Activated CD8-positive, alpha-beta memory T cell treated with anti-CD3 and anti-CD28 coated beads, Interleukin-2, amount 50 U/mL, for 1 hour (primary cell): ENCODE measurements around the gene TMEM131L.
"Not testable (repeated sequence)": the region's sequence is repeated elsewhere in the genome, so short reads cannot be mapped to it uniquely, and the experiment has no call there.

Experiments
- DNase-seq: peaks from one replicate; pipeline ENCODE4 v3.0.0-alpha.2; 2020; ENCODE audit errors: extremely low read depth

TMEM131L gene

DNA sequence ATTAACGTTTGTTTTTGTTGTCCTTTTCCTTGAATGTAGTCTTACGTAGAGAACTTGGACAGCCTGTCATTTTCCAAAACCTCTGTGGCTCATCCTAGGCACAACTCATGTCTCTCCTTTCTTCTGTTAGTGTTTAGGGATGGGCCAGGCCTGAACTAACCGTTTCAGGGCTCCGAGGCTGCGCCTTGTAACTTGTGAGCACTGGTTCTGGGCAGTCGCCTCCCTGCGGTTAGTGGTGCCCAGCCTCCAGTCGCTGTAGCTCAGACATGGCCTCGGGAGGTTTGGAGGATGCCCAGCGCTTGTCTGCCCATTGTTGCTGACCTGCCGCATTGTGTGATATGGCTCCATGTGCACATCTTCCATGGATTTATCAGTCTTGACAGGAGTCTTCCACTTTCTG lies 32.8 kb downstream of the TMEM131L start:
- DNase-seq: no peak

- no peak for DNase-seq
These were observed 35.4 kb downstream of the TMEM131L start for GRCh38 chr4:153501578-153501977.

- no peak for DNase-seq
These were observed 36.4 kb downstream of the TMEM131L start for GRCh38 chr4:153502584-153502983.

GRCh38 chr4:153506341-153507309 lies 40.5 kb downstream of the TMEM131L start:
- DNase-seq: no peak

- DNase-seq: no peak
These were observed 41.3 kb downstream of the TMEM131L start for GRCh38 chr4:153507310-153508073.

DNA sequence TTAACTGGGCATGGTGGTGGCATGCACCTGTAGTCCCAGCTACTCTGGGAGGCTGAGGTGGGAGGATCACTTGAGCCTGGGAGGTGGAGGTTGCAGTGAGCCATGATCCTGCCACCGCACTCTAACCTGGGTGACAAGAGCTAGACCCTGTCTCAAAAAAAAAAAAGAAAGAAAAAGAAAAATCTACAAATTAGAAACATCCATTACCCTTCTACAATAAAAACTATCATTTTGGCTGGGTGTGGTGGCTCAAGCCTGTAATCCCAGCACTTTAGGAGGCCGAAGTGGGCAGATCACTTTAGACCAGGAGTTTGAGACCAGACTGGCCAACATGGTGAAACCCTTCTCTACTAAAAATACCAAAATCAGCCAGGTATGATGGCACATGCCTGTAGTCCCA lies 43.1 kb downstream of the TMEM131L start:
- not testable (repeated sequence) for DNase-seq

DNA sequence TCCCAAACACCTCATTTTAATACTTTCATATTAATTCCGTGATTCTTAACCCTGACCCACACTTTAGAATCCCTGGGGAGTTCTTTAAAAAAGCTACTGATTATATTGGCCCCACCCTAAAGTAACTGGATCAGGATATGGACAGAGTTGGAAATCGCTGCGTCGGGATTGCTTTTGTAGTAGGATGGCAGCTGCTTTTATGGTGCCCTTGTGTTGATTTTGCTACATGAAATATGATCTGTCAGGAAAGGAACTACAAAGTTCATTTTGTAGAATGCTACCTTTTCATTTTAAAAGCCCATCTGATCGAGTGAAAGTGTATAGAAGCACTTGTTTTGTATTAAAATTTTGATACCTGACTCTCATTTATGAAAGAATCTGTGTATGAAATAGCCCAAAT lies 43.6 kb downstream of the TMEM131L start:
- DNase-seq: no peak

DNA sequence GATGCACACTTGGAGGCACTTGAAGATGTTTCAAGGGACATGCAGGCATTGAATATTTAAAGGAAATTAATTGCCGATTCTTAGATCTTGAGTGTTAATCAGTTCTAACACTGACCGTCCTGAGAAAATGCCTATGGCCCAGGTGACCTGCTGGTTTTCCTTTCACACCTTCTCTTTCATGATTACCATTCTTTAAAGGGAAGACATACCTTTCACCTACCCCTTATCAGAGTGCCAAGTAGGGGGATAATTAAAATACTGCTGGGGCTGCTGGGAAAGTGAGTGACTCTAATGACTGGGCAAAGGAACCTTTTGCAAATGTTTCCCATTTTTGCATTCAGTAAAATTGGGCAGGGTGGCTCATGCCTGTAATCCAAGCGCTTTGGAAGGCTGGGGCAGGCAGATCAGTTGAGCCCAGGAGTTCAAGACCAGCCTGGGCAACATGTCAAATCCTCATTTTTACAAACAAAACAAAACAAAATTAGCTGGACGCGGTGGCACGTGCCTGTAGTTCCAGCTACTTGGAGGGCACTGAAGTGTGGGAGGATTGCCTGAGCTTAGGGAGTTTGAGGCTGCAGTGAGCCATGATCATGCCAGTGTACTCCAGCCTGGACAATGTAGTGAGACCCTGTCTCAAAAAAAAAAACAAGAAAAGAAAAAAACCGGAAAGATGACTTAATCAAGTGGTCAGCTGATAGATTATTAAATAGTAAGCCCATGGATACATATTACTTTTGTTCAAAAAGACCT lies 44.3 kb downstream of the TMEM131L start:
- no peak for DNase-seq

DNA sequence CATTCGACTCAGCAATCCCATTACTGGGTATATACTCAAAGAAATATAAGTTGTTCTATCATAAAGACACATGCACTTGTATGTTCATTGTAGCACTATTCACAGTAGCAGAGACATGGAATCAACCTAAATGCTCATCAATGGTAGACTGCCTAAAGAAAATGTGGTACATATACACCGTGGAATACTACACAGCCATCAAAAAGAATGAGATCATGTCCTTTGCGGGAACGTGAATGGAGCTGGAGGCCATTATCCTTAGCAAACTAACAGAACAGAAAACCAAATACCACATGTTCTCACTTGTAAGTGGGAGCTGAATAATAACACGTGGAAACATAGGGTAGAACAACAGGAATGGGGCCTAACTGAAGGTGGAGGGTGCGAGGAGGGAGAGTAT lies 44.9 kb downstream of the TMEM131L start:
- no peak for DNase-seq

DNA sequence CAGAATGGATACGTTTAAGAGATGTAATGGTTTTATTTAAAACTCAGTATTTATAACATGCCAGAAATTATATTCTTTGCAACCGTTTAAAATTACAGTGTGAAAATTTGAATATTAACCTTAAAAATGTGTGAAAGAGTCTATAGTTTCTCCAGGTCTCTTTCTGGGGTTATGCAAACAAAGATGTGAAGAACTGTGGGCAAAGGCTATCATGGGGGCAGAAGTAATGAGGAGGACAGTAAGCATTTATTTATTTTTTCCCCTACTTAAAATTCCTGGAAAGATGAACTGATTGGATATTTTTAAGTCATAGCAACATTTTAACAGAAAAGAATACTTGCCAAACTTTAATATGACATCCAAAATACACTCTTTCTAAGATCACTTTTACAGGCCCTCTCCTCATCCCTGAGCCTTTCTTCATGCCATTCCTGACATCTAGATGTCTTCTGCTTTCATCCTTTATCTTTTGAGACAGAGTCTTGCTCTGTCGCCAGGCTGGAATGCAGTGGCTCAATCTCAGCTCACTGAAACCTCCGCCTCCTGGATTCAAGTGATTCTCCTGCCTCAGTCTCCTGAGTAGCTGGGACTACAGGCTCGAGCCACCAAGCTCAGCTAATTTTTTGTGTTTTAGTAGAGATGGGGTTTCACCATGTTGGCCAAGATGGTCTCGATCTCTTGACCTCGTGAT lies 46.1 kb downstream of the TMEM131L start:
- no peak for DNase-seq

DNA sequence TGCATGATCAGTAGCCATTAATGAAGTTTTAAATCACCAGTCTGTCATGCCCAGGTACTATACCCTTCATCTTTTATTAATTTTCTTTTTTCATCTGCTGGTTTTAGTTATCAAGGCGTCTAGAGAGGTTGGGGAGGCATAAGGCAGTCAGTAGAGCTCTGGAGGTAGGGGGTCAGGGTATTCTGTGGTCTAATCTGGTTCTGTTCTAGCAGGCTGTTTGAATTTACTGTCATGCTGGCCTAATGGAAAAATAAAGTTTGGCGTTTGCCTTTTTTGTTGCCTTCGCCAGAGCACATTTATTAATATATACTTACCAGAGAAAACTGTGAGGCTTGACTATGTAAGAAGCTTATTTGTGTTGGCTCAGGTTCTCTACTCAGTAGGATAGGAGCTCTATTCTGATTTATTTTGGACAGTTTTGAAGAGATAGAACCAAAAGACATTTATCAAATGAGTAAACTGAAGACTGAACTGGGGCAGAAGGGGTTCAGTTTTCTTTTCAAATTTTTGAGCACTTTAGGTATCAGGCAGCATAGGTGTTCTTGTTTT lies 46.9 kb downstream of the TMEM131L start:
- DNase-seq: no peak

DNA sequence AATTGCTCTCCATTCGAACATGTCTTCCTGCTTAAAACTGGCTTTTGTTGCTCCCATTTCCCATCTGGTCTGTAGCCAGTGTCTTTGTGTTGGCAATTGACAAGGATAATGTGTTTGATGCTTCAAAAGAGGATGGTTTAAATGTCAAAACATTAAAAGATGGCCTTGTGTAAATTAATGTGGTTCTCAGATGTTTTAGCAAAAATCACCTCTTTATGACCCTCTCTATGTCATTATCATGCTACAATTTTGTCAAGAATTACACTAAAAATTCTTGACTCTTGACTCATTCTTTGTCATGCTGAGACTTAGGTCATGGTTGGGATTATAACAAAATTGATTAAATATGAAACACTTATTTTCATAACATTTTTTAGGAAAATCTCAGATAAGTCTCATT lies 47.4 kb downstream of the TMEM131L start:
- no peak for DNase-seq

GRCh38 chr4:153514001-153514526 lies 47.9 kb downstream of the TMEM131L start:
- no peak for DNase-seq

DNA sequence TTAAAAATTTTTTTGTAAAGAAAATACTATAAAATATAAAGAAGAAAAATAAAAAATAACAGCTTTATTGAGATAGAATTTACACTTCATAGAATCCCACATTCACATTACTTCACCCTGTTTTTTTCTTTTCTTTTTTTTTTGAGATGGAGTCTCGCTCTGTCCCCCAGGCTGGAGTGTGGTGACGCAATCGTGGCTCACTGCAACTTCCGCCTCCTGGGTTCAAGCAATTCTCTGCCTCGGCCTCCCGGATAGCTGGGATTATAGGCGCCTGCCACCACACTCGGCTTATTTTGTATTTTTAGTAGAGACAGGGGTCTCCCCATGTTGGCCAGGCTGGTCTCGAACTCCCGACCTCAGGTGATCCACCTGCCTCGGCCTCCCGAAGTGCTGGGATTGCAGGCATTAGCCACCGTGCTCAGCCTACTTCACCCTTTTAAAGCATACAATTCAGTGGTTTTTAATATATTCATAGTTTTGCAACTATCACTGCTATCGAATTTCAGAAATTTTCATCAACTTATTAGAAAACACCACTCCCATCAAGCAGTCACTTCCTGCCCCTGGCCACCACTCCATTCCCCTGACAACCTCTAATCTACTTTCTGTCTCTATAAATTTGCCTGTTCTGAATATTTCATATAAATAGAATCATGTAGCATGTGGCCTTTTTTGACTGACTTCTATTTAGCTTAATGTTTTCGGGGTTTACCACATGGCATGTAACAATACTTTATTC lies 48.7 kb downstream of the TMEM131L start:
- DNase-seq: no peak

GRCh38 chr4:153517159-153517558 lies 51.0 kb downstream of the TMEM131L start:
- DNase-seq: no peak

- no peak for DNase-seq
These were observed 51.8 kb downstream of the TMEM131L start for GRCh38 chr4:153518001-153518400.

DNA sequence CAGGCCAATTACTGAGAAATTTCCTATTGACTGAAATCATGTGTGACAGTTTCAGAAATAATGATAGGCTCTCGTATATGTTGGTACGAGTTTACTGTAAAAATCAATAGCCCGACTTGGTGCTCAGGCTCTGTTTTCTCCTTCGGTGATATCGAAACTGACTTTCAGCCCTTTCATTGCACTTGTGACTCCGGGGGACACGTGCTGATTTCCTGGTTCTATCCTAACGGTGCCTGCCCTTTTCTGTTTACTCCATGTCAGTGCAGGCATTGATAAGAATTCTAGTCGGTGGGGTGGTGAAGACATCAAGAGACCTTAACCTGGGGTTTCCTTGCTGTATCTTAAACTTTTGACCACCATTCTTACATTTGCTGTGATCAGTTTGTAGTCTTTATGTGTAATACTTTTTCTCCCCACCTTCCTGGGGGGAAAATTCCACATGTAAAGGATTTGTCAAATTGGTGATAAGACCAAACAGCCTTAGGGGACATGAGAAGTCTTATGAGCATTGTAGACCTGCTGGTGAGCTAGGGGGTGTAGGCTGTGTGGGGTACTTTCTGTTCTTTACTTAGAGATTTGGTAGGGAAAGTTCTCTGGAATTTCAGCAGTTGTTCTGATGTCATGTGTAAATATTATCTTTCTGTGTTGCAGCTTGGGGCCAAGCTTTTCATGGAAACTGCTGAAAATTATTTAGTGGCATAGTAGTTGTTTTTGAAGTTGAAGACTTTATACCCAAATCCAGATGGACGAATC lies 52.7 kb downstream of the TMEM131L start:
- no peak for DNase-seq

GRCh38 chr4:153519687-153520086 lies 53.5 kb downstream of the TMEM131L start:
- DNase-seq: no peak

DNA sequence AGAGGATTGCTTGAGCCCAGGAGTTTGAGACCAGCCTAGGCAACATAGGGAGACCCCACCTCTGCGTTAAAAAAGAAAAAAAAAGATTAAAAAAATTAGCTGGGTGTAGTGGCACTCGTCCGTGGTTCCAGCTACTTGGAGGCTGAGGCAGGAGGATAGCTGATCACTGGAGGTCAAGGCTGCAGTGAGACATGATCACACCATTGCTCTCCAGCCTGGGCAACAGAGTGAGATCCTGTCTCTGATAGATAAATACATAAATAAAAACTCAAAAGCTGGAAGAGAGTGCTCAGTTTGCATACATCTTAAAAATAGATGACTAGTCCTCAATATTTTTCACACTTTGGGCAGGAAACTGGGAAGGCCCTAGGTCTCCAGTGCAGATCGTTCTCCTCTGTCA lies 54.1 kb downstream of the TMEM131L start:
- DNase-seq: no peak
